Head of caudate nucleus (tissue), 42 donors: Measurements from ENCODE around the gene CELSR2.
A peak's percentile ranks its signal among the peaks of the same experiment; 100 is the strongest.

Source experiments
- DNase-seq, 42 donors: peaks; one replicate each; pipeline versions ENCODE4 v3.0.0 to v3.0.0-alpha.2; 2020 to 2021; ENCODE audit warnings: mixed read lengths in 7 of 42
- intact Hi-C: fragments of 100-400 bp; cut with DNase I; formaldehyde crosslinking; loops from one replicate; pipeline ENCODE4 v1.15.0; 2022

CELSR2 gene

GRCh38 chr1:109248444-109248796 is 919 bp upstream of the CELSR2 start:
- no peak for DNase-seq

GRCh38 chr1:109249654-109250401 is 489 bp downstream of the CELSR2 start:
- peak in 7 of 42 donors; percentile 21 to 60 (median 42) for DNase-seq
- intact Hi-C loops = no loop called here

More at GRCh38 chr1:109248444-109248796, 919 bp upstream of the CELSR2 start:
- intact Hi-C loops = no loop called here

- DNase-seq = peak in 3 of 42 donors; percentile 25 to 44 (median 29)
- intact Hi-C loops = no loop called here
Measured at GRCh38 chr1:109250454-109251276, 1.3 kb downstream of the CELSR2 start.

- intact Hi-C loops = no loop called here
Measured at GRCh38 chr1:109251277-109252166, 2.2 kb downstream of the CELSR2 start.

GRCh38 chr1:109252167-109252892 is 3.0 kb downstream of the CELSR2 start:
- intact Hi-C loops = no loop called here
- peak in 1 of 42 donors; percentile 31 for DNase-seq

More at GRCh38 chr1:109251277-109252166, 2.2 kb downstream of the CELSR2 start:
- DNase-seq = peak in 2 of 42 donors; percentile 12 to 41

- DNase-seq = peak; percentile 67 to 96 (median 89)
- intact Hi-C loops = no loop called here
Measured at GRCh38 chr1:109252893-109253802, 3.8 kb downstream of the CELSR2 start.

- intact Hi-C loops = no loop called here
- DNase-seq = peak in 7 of 42 donors; percentile 38 to 68 (median 58)
Measured at GRCh38 chr1:109253803-109254620, 4.7 kb downstream of the CELSR2 start.

- intact Hi-C loops = no loop called here
- DNase-seq = no peak
Measured at GRCh38 chr1:109254621-109255096, 5.3 kb downstream of the CELSR2 start.

- DNase-seq = peak in 7 of 42 donors; percentile 36 to 66 (median 40)
- intact Hi-C loops = no loop called here
Measured at GRCh38 chr1:109255097-109255651, 5.8 kb downstream of the CELSR2 start.

- intact Hi-C loops = no loop called here
Measured at GRCh38 chr1:109255678-109256077, 6.3 kb downstream of the CELSR2 start.

GRCh38 chr1:109256085-109256484 is 6.7 kb downstream of the CELSR2 start:
- peak in 27 of 42 donors; percentile 23 to 88 (median 62) for DNase-seq

More at GRCh38 chr1:109255678-109256077, 6.3 kb downstream of the CELSR2 start:
- DNase-seq = no peak

GRCh38 chr1:109256971-109257681 is 7.8 kb downstream of the CELSR2 start:
- DNase-seq = no peak
- intact Hi-C loops = no loop called here

More at GRCh38 chr1:109256085-109256484, 6.7 kb downstream of the CELSR2 start:
- intact Hi-C loops = no loop called here

GRCh38 chr1:109257682-109258421 is 8.5 kb downstream of the CELSR2 start:
- intact Hi-C loops = no loop called here
- DNase-seq = peak in 1 of 42 donors; percentile 42
